Measurements from ENCODE around the gene CORO2A.
"Not testable (repeated sequence)": the region's sequence is repeated elsewhere in the genome, so short reads cannot be mapped to it uniquely, and the experiment has no call there.

CORO2A gene

GRCh38 chr9:98101416-98101815, 91.0 kb downstream of the CORO2A start:
- no peak for DNase-seq

GRCh38 chr9:98100456-98100855, 92.0 kb downstream of the CORO2A start:
- DNase-seq = no peak

- DNase-seq = peak; percentile 93
Observed at GRCh38 chr9:98099898-98100297, 92.5 kb downstream of the CORO2A start.

- no peak for DNase-seq
Observed at GRCh38 chr9:98099346-98099745, 93.1 kb downstream of the CORO2A start.

- peak; percentile 88 for DNase-seq
Observed at GRCh38 chr9:98097836-98098235, 94.6 kb downstream of the CORO2A start.

GRCh38 chr9:98096091-98096490, 96.3 kb downstream of the CORO2A start:
- DNase-seq = no peak

- no peak for DNase-seq
Observed at GRCh38 chr9:98095401-98095800, 97.0 kb downstream of the CORO2A start.

GRCh38 chr9:98094851-98095250, 97.6 kb downstream of the CORO2A start:
- no peak for DNase-seq

GRCh38 chr9:98094316-98094715, 98.1 kb downstream of the CORO2A start:
- DNase-seq = no peak

GRCh38 chr9:98092613-98092931, 99.9 kb downstream of the CORO2A start:
- no peak for DNase-seq

- DNase-seq = no peak
Observed at GRCh38 chr9:98091735-98092612, 100.5 kb downstream of the CORO2A start.

- DNase-seq = not testable (repeated sequence)
Observed at GRCh38 chr9:98090674-98091073, 101.8 kb downstream of the CORO2A start.

- DNase-seq = no peak
Observed at GRCh38 chr9:98087420-98088354, 104.8 kb downstream of the CORO2A start.

GRCh38 chr9:98086461-98086860, 106.0 kb downstream of the CORO2A start:
- DNase-seq = no peak

- no peak for DNase-seq
Observed at GRCh38 chr9:98085944-98086343, 106.5 kb downstream of the CORO2A start.

- DNase-seq = no peak
Observed at GRCh38 chr9:98085058-98085457, 107.4 kb downstream of the CORO2A start.

GRCh38 chr9:98084396-98084795, 108.0 kb downstream of the CORO2A start:
- DNase-seq = no peak

GRCh38 chr9:98083566-98084183, 108.8 kb downstream of the CORO2A start:
- no peak for DNase-seq

- no peak for DNase-seq
Observed at GRCh38 chr9:98083061-98083501, 109.4 kb downstream of the CORO2A start.

GRCh38 chr9:98081477-98082219, 110.8 kb downstream of the CORO2A start:
- DNase-seq = no peak

GRCh38 chr9:98080780-98081179, 111.7 kb downstream of the CORO2A start:
- no peak for DNase-seq

- DNase-seq = no peak
Observed at GRCh38 chr9:98080326-98080725, 112.1 kb downstream of the CORO2A start.

- DNase-seq = no peak
Observed at GRCh38 chr9:98078895-98079294, 113.5 kb downstream of the CORO2A start.

All from NCI-H510A treated with DMSO at 0.1 percent for 48 hours (cell line).